ENCODE data around the gene STARD9.

STARD9 gene

DNA sequence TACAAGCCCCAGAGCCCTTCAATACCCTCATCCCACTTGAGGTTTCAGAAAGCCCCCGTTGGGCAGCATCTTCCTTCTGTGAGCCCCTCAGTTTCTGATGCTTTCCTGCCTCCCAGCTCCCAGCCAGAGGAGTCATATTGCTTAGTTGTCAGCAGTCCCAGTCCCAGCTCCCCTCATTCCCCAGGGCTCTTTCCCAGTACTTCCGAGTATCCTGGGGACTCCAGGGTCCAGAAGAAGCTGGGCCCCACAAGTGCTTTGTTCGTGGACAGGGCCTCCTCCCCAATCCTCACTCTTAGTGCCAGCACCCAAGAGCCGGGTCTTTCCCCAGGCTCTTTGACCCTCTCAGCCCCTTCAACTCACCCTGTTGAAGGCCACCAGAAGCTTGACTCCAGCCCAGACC lies 117.6 kb downstream of the STARD9 start:
- TF ChIP-seq, protein P1, sequence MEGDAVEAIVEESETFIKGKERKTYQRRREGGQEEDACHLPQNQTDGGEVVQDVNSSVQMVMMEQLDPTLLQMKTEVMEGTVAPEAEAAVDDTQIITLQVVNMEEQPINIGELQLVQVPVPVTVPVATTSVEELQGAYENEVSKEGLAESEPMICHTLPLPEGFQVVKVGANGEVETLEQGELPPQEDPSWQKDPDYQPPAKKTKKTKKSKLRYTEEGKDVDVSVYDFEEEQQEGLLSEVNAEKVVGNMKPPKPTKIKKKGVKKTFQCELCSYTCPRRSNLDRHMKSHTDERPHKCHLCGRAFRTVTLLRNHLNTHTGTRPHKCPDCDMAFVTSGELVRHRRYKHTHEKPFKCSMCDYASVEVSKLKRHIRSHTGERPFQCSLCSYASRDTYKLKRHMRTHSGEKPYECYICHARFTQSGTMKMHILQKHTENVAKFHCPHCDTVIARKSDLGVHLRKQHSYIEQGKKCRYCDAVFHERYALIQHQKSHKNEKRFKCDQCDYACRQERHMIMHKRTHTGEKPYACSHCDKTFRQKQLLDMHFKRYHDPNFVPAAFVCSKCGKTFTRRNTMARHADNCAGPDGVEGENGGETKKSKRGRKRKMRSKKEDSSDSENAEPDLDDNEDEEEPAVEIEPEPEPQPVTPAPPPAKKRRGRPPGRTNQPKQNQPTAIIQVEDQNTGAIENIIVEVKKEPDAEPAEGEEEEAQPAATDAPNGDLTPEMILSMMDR (IDR thresholded peaks at IDR 0.05; ENCODE audit: insufficient read depth, low read depth, low read length, missing control alignments): no peak
- no peak for DNase-seq (ENCODE audit: low read depth)
- no peak overlapping the region for H3K4me3 ChIP-seq (ENCODE audit: low read depth, low read length)

- TF ChIP-seq, protein P1 (IDR thresholded peaks at IDR 0.05; ENCODE audit: insufficient read depth, low read depth, low read length, missing control alignments): no peak
- no peak overlapping the region for H3K4me3 ChIP-seq (ENCODE audit: low read depth, low read length)
- DNase-seq (ENCODE audit: low read depth): no peak
Measured at GRCh38 chr15:42693496-42693895, 118.1 kb downstream of the STARD9 start.

DNA sequence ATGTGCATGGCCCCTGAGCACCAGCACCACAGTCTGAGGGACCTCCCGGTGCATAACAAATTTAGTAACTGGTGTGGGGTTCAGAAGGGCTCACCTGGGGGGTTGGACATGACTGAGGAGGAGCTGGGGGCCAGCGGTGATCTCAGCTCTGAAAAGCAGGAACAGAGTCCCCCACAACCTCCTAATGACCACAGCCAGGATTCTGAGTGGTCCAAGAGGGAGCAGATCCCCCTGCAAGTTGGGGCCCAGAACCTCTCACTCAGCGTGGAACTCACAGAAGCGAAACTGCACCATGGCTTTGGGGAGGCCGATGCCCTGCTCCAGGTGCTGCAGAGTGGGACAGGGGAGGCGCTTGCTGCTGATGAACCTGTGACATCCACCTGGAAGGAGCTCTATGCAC lies 118.5 kb downstream of the STARD9 start:
- TF ChIP-seq, protein P1 (IDR thresholded peaks at IDR 0.05; ENCODE audit: insufficient read depth, low read depth, low read length, missing control alignments): no peak
- no peak for DNase-seq (ENCODE audit: low read depth)
- H3K4me3 ChIP-seq (ENCODE audit: low read depth, low read length): no peak overlapping the region

GRCh38 chr15:42694398-42694797 lies 119.0 kb downstream of the STARD9 start:
- no peak for DNase-seq (ENCODE audit: low read depth)
- TF ChIP-seq, protein P1 (IDR thresholded peaks at IDR 0.05; ENCODE audit: insufficient read depth, low read depth, low read length, missing control alignments): no peak
- H3K4me3 ChIP-seq (ENCODE audit: low read depth, low read length): no peak overlapping the region

DNA sequence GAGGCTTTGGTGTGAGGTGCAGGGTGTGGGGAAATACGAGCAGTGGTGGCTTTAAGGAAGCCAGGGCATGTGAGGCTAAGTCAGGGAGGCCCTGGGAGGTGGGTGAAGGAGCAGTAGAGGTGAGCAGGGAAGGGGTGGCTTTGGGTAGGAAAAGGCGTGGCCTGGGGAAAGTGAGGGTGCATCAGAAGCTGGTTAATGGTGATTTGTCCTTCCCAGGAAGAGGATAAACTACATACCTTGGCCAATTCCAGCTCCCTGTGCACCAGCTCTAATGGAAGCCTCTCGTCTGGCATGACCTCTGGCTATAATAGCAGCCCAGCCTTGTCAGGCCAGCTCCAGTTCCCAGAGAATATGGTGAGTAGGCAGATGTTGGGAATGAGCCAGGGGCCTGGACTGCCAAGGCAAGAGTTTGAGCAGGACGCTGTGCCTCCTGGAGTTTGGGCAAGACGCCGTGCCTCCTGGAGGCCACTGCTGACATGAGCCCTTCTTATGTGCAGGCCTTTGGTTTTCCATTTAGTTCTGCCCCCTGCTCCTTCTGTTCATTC lies 120.2 kb downstream of the STARD9 start:
- TF ChIP-seq, protein P1 (IDR thresholded peaks at IDR 0.05; ENCODE audit: insufficient read depth, low read depth, low read length, missing control alignments): no peak
- no peak for DNase-seq (ENCODE audit: low read depth)
- no peak overlapping the region for H3K4me3 ChIP-seq (ENCODE audit: low read depth, low read length)

DNA sequence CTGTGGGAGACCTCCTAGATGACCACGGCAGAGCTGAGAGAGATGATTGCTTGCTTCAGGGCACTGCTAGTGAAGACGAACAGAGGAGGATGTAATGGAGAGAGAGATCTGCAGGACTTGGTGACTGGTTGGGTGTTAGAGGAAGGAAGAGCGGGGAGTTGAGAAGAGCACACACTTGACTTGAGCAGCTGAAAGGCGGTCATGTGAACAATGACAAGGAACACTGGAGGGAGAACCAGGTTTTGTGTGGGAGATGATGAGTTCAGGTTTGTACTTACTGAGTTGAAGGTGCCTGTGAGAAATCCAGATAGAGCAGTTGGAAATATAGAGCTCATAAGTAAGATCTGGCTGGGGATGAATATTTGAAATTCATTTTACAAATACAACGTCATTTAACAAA lies 121.2 kb downstream of the STARD9 start:
- H3K4me3 ChIP-seq (ENCODE audit: low read depth, low read length): no peak overlapping the region
- DNase-seq (ENCODE audit: low read depth): no peak
- TF ChIP-seq, protein P1 (IDR thresholded peaks at IDR 0.05; ENCODE audit: insufficient read depth, low read depth, low read length, missing control alignments): no peak

DNA sequence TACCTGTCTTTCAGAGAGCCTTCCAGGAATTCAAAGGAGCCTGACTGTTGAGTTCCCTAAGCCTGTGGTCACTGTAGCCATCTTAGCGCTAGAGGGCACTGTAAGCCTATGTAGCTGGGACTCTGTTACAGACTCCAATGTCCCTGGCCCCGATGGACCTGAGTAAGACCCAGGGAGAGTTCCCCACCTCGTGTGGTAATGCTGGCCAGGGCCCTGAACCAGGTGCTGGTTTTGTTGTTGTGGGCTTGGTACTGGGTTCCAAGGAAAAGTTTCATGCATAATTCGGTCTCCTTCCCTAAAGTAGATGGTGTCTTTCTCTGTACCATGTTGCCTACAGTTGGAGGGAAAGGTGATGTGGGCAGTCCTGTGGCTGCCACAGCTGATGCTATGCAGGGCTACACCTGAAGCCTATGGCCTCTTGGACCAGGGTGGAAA lies 129.1 kb downstream of the STARD9 start:
- peak; percentile 80 for DNase-seq (ENCODE audit: low read depth)
- TF ChIP-seq, protein P1 (IDR thresholded peaks at IDR 0.05; ENCODE audit: insufficient read depth, low read depth, low read length, missing control alignments): peak; percentile 89
- H3K4me3 ChIP-seq (ENCODE audit: low read depth, low read length): no peak overlapping the region
